Activated naive CD4-positive, alpha-beta T cell treated with anti-CD3 and anti-CD28 coated beads, Interleukin-2, amount 50 U/mL, for 24 hours (primary cell): Measurements from ENCODE around the gene TCN1.
"Not testable (repeated sequence)": the region's sequence is repeated elsewhere in the genome, so short reads cannot be mapped to it uniquely, and the experiment has no call there.

ENCODE experiments used
- H3K27ac Mint-ChIP-seq: one replicate; pipeline ENCODE4 v1.8.0; 2021; ENCODE audit warnings: mild to moderate bottlenecking, mixed read lengths
- H3K27me3 Mint-ChIP-seq: one replicate; pipeline ENCODE4 v1.8.0; 2021; ENCODE audit warnings: mixed read lengths
- H3K36me3 Mint-ChIP-seq: one replicate; pipeline ENCODE4 v1.8.0; 2021; ENCODE audit warnings: mixed read lengths
- H3K4me1 Mint-ChIP-seq: one replicate; pipeline ENCODE4 v1.8.0; 2021; ENCODE audit warnings: mixed read lengths
- H3K4me3 Mint-ChIP-seq: one replicate; pipeline ENCODE4 v1.8.0; 2021; ENCODE audit warnings: mild to moderate bottlenecking, mixed read lengths
- H3K9me3 Mint-ChIP-seq: one replicate; pipeline ENCODE4 v1.8.0; 2021; ENCODE audit warnings: mixed read lengths

TCN1 gene

GRCh38 chr11:59839615-59840014 lies 26.7 kb downstream of the TCN1 start:
- H3K27me3 Mint-ChIP-seq, result peaks cover 1% of the 10 kb centered on the region
- no peak overlapping the region for H3K4me3 Mint-ChIP-seq
- no peaks in the 10 kb centered on the region for H3K4me1 Mint-ChIP-seq
- no peak overlapping the region for H3K27ac Mint-ChIP-seq
- no peaks in the 10 kb centered on the region for H3K36me3 Mint-ChIP-seq
- H3K9me3 Mint-ChIP-seq, result no peaks in the 10 kb centered on the region

GRCh38 chr11:59833602-59834001 lies 32.7 kb downstream of the TCN1 start:
- H3K4me3 Mint-ChIP-seq, result no peak overlapping the region
- H3K9me3 Mint-ChIP-seq, result no peaks in the 10 kb centered on the region
- no peak overlapping the region for H3K27ac Mint-ChIP-seq
- H3K36me3 Mint-ChIP-seq, result no peaks in the 10 kb centered on the region
- H3K27me3 Mint-ChIP-seq, result peaks cover 1% of the 10 kb centered on the region
- no peaks in the 10 kb centered on the region for H3K4me1 Mint-ChIP-seq

GRCh38 chr11:59829358-59829757 lies 36.9 kb downstream of the TCN1 start:
- Mint-ChIP-seq H3K9me3 (no peaks in the 10 kb centered on the region), H3K27me3 (no peaks in the 10 kb centered on the region), H3K27ac (no peak overlapping the region), H3K4me3 (no peak overlapping the region), H3K36me3 (no peaks in the 10 kb centered on the region), H3K4me1 (no peaks in the 10 kb centered on the region)

GRCh38 chr11:59822989-59823566 lies 43.2 kb downstream of the TCN1 start:
- Mint-ChIP-seq H3K27ac (no peak overlapping the region), H3K27me3 (no peaks in the 10 kb centered on the region), H3K4me3 (no peak overlapping the region), H3K4me1 (peaks cover 10% of the 10 kb centered on the region), H3K9me3 (no peaks in the 10 kb centered on the region), H3K36me3 (no peaks in the 10 kb centered on the region)

GRCh38 chr11:59818572-59818971 lies 47.7 kb downstream of the TCN1 start:
- Mint-ChIP-seq H3K27me3 (no peaks in the 10 kb centered on the region), H3K4me3 (no peak overlapping the region), H3K4me1 (peaks cover 16% of the 10 kb centered on the region), H3K36me3 (no peaks in the 10 kb centered on the region), H3K9me3 (no peaks in the 10 kb centered on the region), H3K27ac (no peak overlapping the region)

- not testable (repeated sequence) for H3K36me3 Mint-ChIP-seq, H3K27ac Mint-ChIP-seq, H3K9me3 Mint-ChIP-seq, H3K4me3 Mint-ChIP-seq, H3K27me3 Mint-ChIP-seq
- H3K4me1 Mint-ChIP-seq, result peaks cover 16% of the 10 kb centered on the region
Observed at GRCh38 chr11:59816434-59816833, 49.9 kb downstream of the TCN1 start.

GRCh38 chr11:59815754-59816153 lies 50.5 kb downstream of the TCN1 start:
- H3K4me1 Mint-ChIP-seq, result peaks cover 22% of the 10 kb centered on the region
- H3K27me3 Mint-ChIP-seq, result no peaks in the 10 kb centered on the region
- H3K9me3 Mint-ChIP-seq, result no peaks in the 10 kb centered on the region
- H3K4me3 Mint-ChIP-seq, result no peak overlapping the region
- H3K36me3 Mint-ChIP-seq, result no peaks in the 10 kb centered on the region
- no peak overlapping the region for H3K27ac Mint-ChIP-seq

GRCh38 chr11:59814021-59814420 lies 52.3 kb downstream of the TCN1 start:
- peak overlapping the region; percentile 37 for H3K4me3 Mint-ChIP-seq
- peaks cover 24% of the 10 kb centered on the region for H3K4me1 Mint-ChIP-seq
- no peak overlapping the region for H3K27ac Mint-ChIP-seq

GRCh38 chr11:59813364-59813763 lies 52.9 kb downstream of the TCN1 start:
- H3K36me3 Mint-ChIP-seq, result peaks cover 2% of the 10 kb centered on the region
- H3K27me3 Mint-ChIP-seq, result no peaks in the 10 kb centered on the region
- H3K27ac Mint-ChIP-seq, result no peak overlapping the region
- no peaks in the 10 kb centered on the region for H3K9me3 Mint-ChIP-seq
- H3K4me1 Mint-ChIP-seq, result peaks cover 22% of the 10 kb centered on the region
- no peak overlapping the region for H3K4me3 Mint-ChIP-seq

More at GRCh38 chr11:59814021-59814420, 52.3 kb downstream of the TCN1 start:
- no peaks in the 10 kb centered on the region for H3K9me3 Mint-ChIP-seq
- H3K36me3 Mint-ChIP-seq, result no peaks in the 10 kb centered on the region
- no peaks in the 10 kb centered on the region for H3K27me3 Mint-ChIP-seq

GRCh38 chr11:59812220-59812619 lies 54.1 kb downstream of the TCN1 start:
- peak overlapping the region; percentile 70 for H3K27ac Mint-ChIP-seq
- H3K9me3 Mint-ChIP-seq, result no peaks in the 10 kb centered on the region
- peaks cover 2% of the 10 kb centered on the region for H3K36me3 Mint-ChIP-seq
- no peak overlapping the region for H3K4me3 Mint-ChIP-seq
- H3K27me3 Mint-ChIP-seq, result no peaks in the 10 kb centered on the region
- H3K4me1 Mint-ChIP-seq, result peaks cover 20% of the 10 kb centered on the region

- Mint-ChIP-seq H3K36me3 (peaks cover 2% of the 10 kb centered on the region), H3K27me3 (no peaks in the 10 kb centered on the region), H3K4me1 (peaks cover 20% of the 10 kb centered on the region), H3K4me3 (peak overlapping the region; percentile 93), H3K9me3 (no peaks in the 10 kb centered on the region), H3K27ac (peak overlapping the region; percentile 90)
Observed at GRCh38 chr11:59810911-59811259, 55.4 kb downstream of the TCN1 start.

GRCh38 chr11:59810189-59810910 lies 55.9 kb downstream of the TCN1 start, which contains the start of gene MRPL16:
Gene MRPL16, minus strand, starts transcription at chr11:59810778. Its CDS starts 120 bp downstream, at chr11:59810658.
- Mint-ChIP-seq H3K27me3 (no peaks in the 10 kb centered on the region), H3K4me3 (peak within 1 kb of the TSS; percentile 93), H3K9me3 (no peaks in the 10 kb centered on the region), H3K36me3 (peaks cover 2% of the 10 kb centered on the region), H3K27ac (peak within 1 kb of the TSS; percentile 90), H3K4me1 (peaks cover 20% of the 10 kb centered on the region)

GRCh38 chr11:59807047-59807610 lies 59.2 kb downstream of the TCN1 start:
- H3K9me3 Mint-ChIP-seq, result no peaks in the 10 kb centered on the region
- peaks cover 2% of the 10 kb centered on the region for H3K36me3 Mint-ChIP-seq

GRCh38 chr11:59804061-59804460 lies 62.2 kb downstream of the TCN1 start:
- no peaks in the 10 kb centered on the region for H3K9me3 Mint-ChIP-seq
- H3K4me3 Mint-ChIP-seq, result no peak overlapping the region
- H3K36me3 Mint-ChIP-seq, result peaks cover 4% of the 10 kb centered on the region
- H3K27me3 Mint-ChIP-seq, result no peaks in the 10 kb centered on the region
- peaks cover 4% of the 10 kb centered on the region for H3K4me1 Mint-ChIP-seq
- H3K27ac Mint-ChIP-seq, result no peak overlapping the region

More at GRCh38 chr11:59807047-59807610, 59.2 kb downstream of the TCN1 start:
- Mint-ChIP-seq H3K27me3 (no peaks in the 10 kb centered on the region), H3K4me1 (peaks cover 15% of the 10 kb centered on the region), H3K27ac (no peak overlapping the region), H3K4me3 (no peak overlapping the region)
